GM23338 (cell line): Measurements from ENCODE around the gene SLC7A6. TPM values are rescaled to one million over a fixed set of nuclear protein-coding genes. Genes with fewer than 3 reads are reported as not detected.

Experiments used
- ATAC-seq: fragments of 200-7000 bp; cut with Tn5 transposase; 3 replicates; pipeline ENCODE4 v1.9.1; 2020
- DNase-seq: peaks from one replicate; pipeline ENCODE4 v3.0.0-alpha.2; 2015; ENCODE audit warnings: low spot score
- H2AFZ ChIP-seq: fragments of 200-600 bp; sonication (generic); 2 replicates; pipeline ENCODE4 v1.8.0; 2016; ENCODE audit warnings: antibody characterized with exemption, mild to moderate bottlenecking, moderate library complexity
- H3F3A ChIP-seq: fragments of 200-600 bp; sonication (generic); replicated peaks from 2 replicates; pipeline ENCODE4 v1.8.0; 2017; ENCODE audit warnings: antibody characterized with exemption, mixed run types, low read depth
- H3K27ac ChIP-seq: fragments of 200-600 bp; sonication (generic); 2 replicates; pipeline ENCODE4 v1.6.1; 2016; ENCODE audit warnings: low read depth
- H3K27me3 ChIP-seq: fragments of 200-600 bp; sonication (generic); 2 replicates; pipeline ENCODE4 v1.8.0; 2016; ENCODE audit warnings: mild to moderate bottlenecking, mixed run types, moderate library complexity; ENCODE audit not compliant: insufficient read depth
- H3K36me3 ChIP-seq: fragments of 200-600 bp; sonication (generic); 2 replicates; pipeline ENCODE4 v1.8.0; 2016; ENCODE audit warnings: mild to moderate bottlenecking; ENCODE audit not compliant: insufficient read depth
- H3K4me1 ChIP-seq: fragments of 200-600 bp; sonication (generic); 2 replicates; pipeline ENCODE4 v1.8.0; 2016; ENCODE audit warnings: mild to moderate bottlenecking, moderate library complexity; ENCODE audit not compliant: insufficient read depth
- H3K4me2 ChIP-seq: fragments of 200-600 bp; sonication (generic); 2 replicates; pipeline ENCODE4 v1.7.1; 2017; ENCODE audit warnings: mixed run types
- H3K4me3 ChIP-seq: fragments of 200-600 bp; sonication (generic); 2 replicates; pipeline ENCODE4 v1.6.1; 2016; ENCODE audit warnings: mixed run types
- H3K79me2 ChIP-seq: fragments of 200-600 bp; sonication (generic); replicated peaks from 2 replicates; pipeline ENCODE4 v1.8.0; 2017; ENCODE audit warnings: mild to moderate bottlenecking; ENCODE audit not compliant: insufficient read depth
- H3K9me2 ChIP-seq: fragments of 200-600 bp; sonication (generic); 2 replicates; pipeline ENCODE4 v1.8.0; 2017; ENCODE audit not compliant: insufficient read depth
- H4K20me1 ChIP-seq: fragments of 200-600 bp; sonication (generic); replicated peaks from 2 replicates; pipeline ENCODE4 v1.8.0; 2017; ENCODE audit warnings: mild to moderate bottlenecking; ENCODE audit not compliant: insufficient read depth
- H3K27ac Mint-ChIP-seq: 2 replicates; pipeline ENCODE4 v1.8.0; 2020; ENCODE audit warnings: inconsistent platforms, mild to moderate bottlenecking, moderate library complexity, mixed read lengths
- H3K27me3 Mint-ChIP-seq: 3 replicates; pipeline ENCODE4 v1.8.0; 2022; ENCODE audit warnings: low read depth, mild to moderate bottlenecking, moderate library complexity, mixed read lengths, inconsistent platforms; ENCODE audit not compliant: insufficient read depth, poor library complexity
- H3K36me3 Mint-ChIP-seq: 3 replicates; pipeline ENCODE4 v1.8.0; 2021; ENCODE audit warnings: low read depth, mild to moderate bottlenecking, inconsistent platforms, moderate library complexity, mixed read lengths
- H3K4me1 Mint-ChIP-seq: 3 replicates; pipeline ENCODE4 v1.8.0; 2020; ENCODE audit warnings: mild to moderate bottlenecking, inconsistent platforms, mixed read lengths
- H3K4me3 Mint-ChIP-seq: 3 replicates; pipeline ENCODE4 v1.8.0; 2021; ENCODE audit warnings: moderate library complexity, mild to moderate bottlenecking, inconsistent platforms, mixed read lengths
- H3K9me3 Mint-ChIP-seq: 3 replicates; pipeline ENCODE4 v1.8.0; 2020; ENCODE audit warnings: moderate library complexity, mild to moderate bottlenecking, inconsistent platforms, mixed read lengths
- CREB1 ChIP-seq: fragments of 250-450 bp; sonication (Bioruptor Pico); IDR thresholded peaks from 2 replicates; pipeline ENCODE4 v1.5.0; 2020; ENCODE audit warnings: low read depth, mild to moderate bottlenecking, moderate library complexity
- CTCF ChIP-seq, 2 experiments: fragments of 200-600 bp in 1 of 2; sonication (generic) in 1 of 2; conservative IDR thresholded peaks; 2 replicates each; pipeline versions ENCODE4 v1.5.1 to v1.6.1; 2016 to 2017; ENCODE audit warnings: antibody characterized with exemption in 2 of 2, low read depth in 2 of 2, mild to moderate bottlenecking in 2 of 2, moderate library complexity in 1 of 2
- ETS1 ChIP-seq: IDR thresholded peaks from 2 replicates; pipeline ENCODE4 v1.6.1; 2016; ENCODE audit warnings: antibody characterized with exemption
- EZH2 ChIP-seq: fragments of 200-600 bp; sonication (generic); IDR thresholded peaks from one replicate; pipeline ENCODE4 v1.8.0; 2017; ENCODE audit warnings: antibody characterized with exemption, mild to moderate bottlenecking, low read depth; ENCODE audit not compliant: unreplicated experiment
- EZH2phosphoT487 ChIP-seq: fragments of 200-600 bp; sonication (generic); IDR thresholded peaks from one replicate; pipeline ENCODE4 v1.8.1; 2018; ENCODE audit warnings: antibody characterized with exemption; ENCODE audit not compliant: unreplicated experiment
- JUNB ChIP-seq: IDR thresholded peaks from one replicate; pipeline ENCODE4 v1.6.1; 2016; ENCODE audit warnings: antibody characterized with exemption; ENCODE audit not compliant: unreplicated experiment
- NANOG ChIP-seq: IDR thresholded peaks from 2 replicates; pipeline ENCODE4 v1.6.1; 2016; ENCODE audit warnings: antibody characterized with exemption, borderline replicate concordance
- POLR2AphosphoS5 ChIP-seq: IDR thresholded peaks from 2 replicates; pipeline ENCODE4 v1.6.1; 2016; ENCODE audit warnings: antibody characterized with exemption, low read depth
- REST ChIP-seq: IDR thresholded peaks from one replicate; pipeline ENCODE4 v1.6.1; 2018; ENCODE audit warnings: antibody characterized with exemption; ENCODE audit not compliant: unreplicated experiment
- STAT1 ChIP-seq: IDR thresholded peaks from one replicate; pipeline ENCODE4 v1.6.1; 2016; ENCODE audit warnings: antibody characterized with exemption; ENCODE audit not compliant: unreplicated experiment
- ZNF114 ChIP-seq: fragments of 250-450 bp; sonication (Bioruptor Pico); IDR thresholded peaks from 2 replicates; pipeline ENCODE4 v1.5.0; 2020; ENCODE audit warnings: mild to moderate bottlenecking, moderate library complexity
- ZNF331 ChIP-seq: fragments of 250-450 bp; sonication (Bioruptor Pico); IDR thresholded peaks from 2 replicates; pipeline ENCODE4 v1.5.0; 2020; ENCODE audit warnings: low read depth, mild to moderate bottlenecking, moderate library complexity
- ZNF462 ChIP-seq: fragments of 250-450 bp; sonication (Bioruptor Pico); IDR thresholded peaks from 2 replicates; pipeline ENCODE4 v1.5.0; 2020; ENCODE audit warnings: mild to moderate bottlenecking, moderate library complexity
- polyA plus RNA-seq: library from polyadenylated mRNA; unstranded; fragments of >200 nt; fragmentation: Nextera tagmentation; extraction: Ambion mirVana; gene quantifications from 2 replicates; pipeline ENCODE4 v1.2.1, GENCODE V29; 2016
- total RNA-seq: library from RNA; depleted of rRNA; stranded (reverse); fragments of >200 nt; shearing (Covaris generic); gene quantifications from 2 replicates; pipeline ENCODE4 v1.2.3, GENCODE V29; 2014

The SLC7A6 gene
- total and polyA plus RNA-seq, 2 experiments from 2014 or later = 16.6 to 30.9 TPM

GRCh38 chr16:68233085-68233834 is 31.1 kb upstream of the SLC7A6 start:
- Mint-ChIP-seq H3K4me1 (peaks cover 25% of the 10 kb centered on the region), H3K27me3 (peaks cover 15% of the 10 kb centered on the region), H3K36me3 (peaks cover 44% of the 10 kb centered on the region), H3K4me3 (peak overlapping the region; percentile 81), H3K9me3 (peaks cover 4% of the 10 kb centered on the region), H3K27ac (peak overlapping the region; percentile 83)
- peaks cover 23% of the 10 kb centered on the region for H3K79me2 ChIP-seq
- peak overlapping the region; percentile 99 for H3K4me2 ChIP-seq
- H2AFZ ChIP-seq = no peak overlapping the region
- peaks cover 17% of the 10 kb centered on the region for H3K4me1 ChIP-seq
- H3F3A ChIP-seq = peaks cover 20% of the 10 kb centered on the region
- no peaks in the 10 kb centered on the region for H3K27me3 ChIP-seq
- H4K20me1 ChIP-seq = peaks cover 18% of the 10 kb centered on the region
- ATAC-seq (no peak), DNase-seq (no peak)
- TF ChIP-seq STAT1 = no peak
- TF ChIP-seq NANOG = no peak
- TF ChIP-seq REST = no peak
- no peak for TF ChIP-seq JUNB
- TF ChIP-seq EZH2phosphoT487 = no peak
- no peak for TF ChIP-seq ZNF114 (CRISPR knock-in tag)
- TF ChIP-seq ETS1 = no peak
- TF ChIP-seq CTCF (conservative IDR thresholded peaks at IDR 0.05; ENCODE audit: low read depth in 2 of 2) = no peak
- no peak for TF ChIP-seq ZNF462 (CRISPR knock-in tag)
- TF ChIP-seq POLR2AphosphoS5 = no peak
- no peak for TF ChIP-seq CREB1 (CRISPR knock-in tag)
- no peak for TF ChIP-seq ZNF331 (CRISPR knock-in tag)
- TF ChIP-seq EZH2 = no peak
- H3K9me2 ChIP-seq = no peaks in the 10 kb centered on the region
- H3K36me3 ChIP-seq = 0 out of 2 replicates have a peak, but pooled peaks cover 4% of the 10 kb centered on the region
- H3K4me3 ChIP-seq = peak overlapping the region; percentile 98
- 0 out of 2 replicates have a peak overlapping the region, but pooled peaks have one; percentile 26 for H3K27ac ChIP-seq
